H1 (cell line): ENCODE measurements around the gene EED. TPM values are rescaled to one million over a fixed set of nuclear protein-coding genes. Genes with fewer than 3 reads are reported as not detected.

ENCODE experiments used
- CTCF ChIA-PET: fragments of 300-600 bp; sonication (Branson Sonifier 250); formaldehyde crosslinking; loops from one replicate; lab custom pipeline; 2021; ENCODE audit not compliant: partially characterized antibody; lab: Charles Lee
- POLR2A ChIA-PET: fragments of 300-600 bp; sonication (Branson Sonifier 250); formaldehyde crosslinking; loops from one replicate; lab custom pipeline; 2021; ENCODE audit warnings: inconsistent platforms; ENCODE audit not compliant: partially characterized antibody; lab: Charles Lee
- DNase-seq, 2 experiments: peaks; one replicate each; pipeline versions ENCODE4 v3.0.0 to v3.0.0-alpha.2; 2010 to 2022; ENCODE audit warnings: low spot score in 2 of 2, low read depth in 1 of 2, mixed read lengths in 1 of 2
- FAIRE-seq: peaks from 2 replicates; lab custom pipeline; 2011; peaks lifted over from hg19 to GRCh38; lab: Jason Lieb, UNC
- H2AFZ ChIP-seq: 2 replicates; pipeline ENCODE4 v1.8.1; 2012; ENCODE audit warnings: low read length, inconsistent platforms
- H2AK5ac ChIP-seq: 2 replicates; pipeline ENCODE4 v1.6.1; 2013; ENCODE audit warnings: low read depth, low read length
- H2BK120ac ChIP-seq: replicated peaks from 2 replicates; pipeline ENCODE3; 2013; ENCODE audit warnings: low read depth, low read length, inconsistent platforms
- H2BK12ac ChIP-seq: 2 replicates; pipeline ENCODE4 v1.6.1; 2013; ENCODE audit warnings: low read depth, low read length
- H2BK15ac ChIP-seq: 2 replicates; pipeline ENCODE4 v1.6.1; 2013; ENCODE audit warnings: low read length
- H2BK20ac ChIP-seq: 2 replicates; pipeline ENCODE4 v1.6.1; 2013; ENCODE audit warnings: low read length
- H2BK5ac ChIP-seq: 2 replicates; pipeline ENCODE4 v1.6.1; 2013; ENCODE audit warnings: low read depth, low read length
- H3K14ac ChIP-seq: 2 replicates; pipeline ENCODE4 v1.6.1; 2013; ENCODE audit warnings: inconsistent platforms; ENCODE audit not compliant: insufficient read length
- H3K18ac ChIP-seq: 2 replicates; pipeline ENCODE4 v1.6.1; 2013; ENCODE audit warnings: low read length; ENCODE audit errors: extremely low read depth
- H3K23ac ChIP-seq: 2 replicates; pipeline ENCODE4 v1.6.1; 2013; ENCODE audit warnings: inconsistent platforms; ENCODE audit not compliant: insufficient read length
- H3K23me2 ChIP-seq: 2 replicates; pipeline ENCODE4 v1.6.1; 2013; ENCODE audit warnings: low read depth, low read length
- H3K27ac ChIP-seq: 2 replicates; pipeline ENCODE4 v1.6.1; 2011; ENCODE audit warnings: low read depth, low read length, inconsistent platforms
- H3K27me3 ChIP-seq, 4 experiments: replicated peaks in 1 of 4; 1 replicate in 1 of 4; 2 replicates in 3 of 4; pipeline versions ENCODE4 v1.6.1 to v1.8.1; 2011 to 2013; ENCODE audit warnings: low read length in 3 of 4, mild to moderate bottlenecking in 3 of 4, inconsistent platforms in 2 of 4, mixed read lengths in 2 of 4, moderate library complexity in 1 of 4; ENCODE audit not compliant: control insufficient read depth in 3 of 4, insufficient read depth in 3 of 4; ENCODE audit errors: extremely low read depth in 1 of 4
- H3K36me3 ChIP-seq, 4 experiments: 2 replicates each; pipeline versions ENCODE4 v1.6.1 to v1.8.1; 2011 to 2013; ENCODE audit warnings: mild to moderate bottlenecking in 4 of 4, low read length in 3 of 4, moderate library complexity in 2 of 4, control low read depth in 1 of 4, inconsistent platforms in 1 of 4; ENCODE audit not compliant: insufficient read depth in 4 of 4, control insufficient read depth in 2 of 4
- H3K4ac ChIP-seq: replicated peaks from 2 replicates; pipeline ENCODE3; 2013; ENCODE audit warnings: low read length, low read depth, mixed read lengths, inconsistent platforms; ENCODE audit not compliant: insufficient read length
- H3K4me1 ChIP-seq, 4 experiments: replicated peaks in 1 of 4; 1 replicate in 1 of 4; 2 replicates in 3 of 4; pipeline versions ENCODE4 v1.6.1 to v1.8.1; 2011 to 2013; ENCODE audit warnings: low read length in 3 of 4, inconsistent platforms in 2 of 4, mixed read lengths in 1 of 4; ENCODE audit not compliant: insufficient read depth in 4 of 4, control insufficient read depth in 3 of 4
- H3K4me2 ChIP-seq, 2 experiments: 2 replicates each; pipeline versions ENCODE4 v1.6.1 to v1.8.1; 2011 to 2013; ENCODE audit warnings: low read depth in 2 of 2, low read length in 2 of 2, control low read depth in 1 of 2, inconsistent platforms in 1 of 2, mild to moderate bottlenecking in 1 of 2; ENCODE audit not compliant: insufficient read depth in 1 of 2
- H3K4me3 ChIP-seq, 4 experiments: fragments of 200-600, 300-600 bp in 1 of 4; sonication (generic), shearing (Covaris generic), sonication (Bioruptor Twin) in 1 of 4; 2 replicates each; pipeline versions ENCODE4 v1.5.1 to v1.8.1; 2011 to 2016; ENCODE audit warnings: low read length in 4 of 4, low read depth in 3 of 4, control low read depth in 2 of 4, inconsistent platforms in 2 of 4, mild to moderate bottlenecking in 2 of 4, mixed read lengths in 1 of 4, moderate library complexity in 1 of 4; ENCODE audit not compliant: insufficient read depth in 2 of 4; ENCODE audit errors: extremely low read depth in 1 of 4
- H3K56ac ChIP-seq: replicated peaks from 2 replicates; pipeline ENCODE3; 2013; ENCODE audit warnings: low read depth, mild to moderate bottlenecking, mixed read lengths, low read length, inconsistent platforms; ENCODE audit not compliant: insufficient read length
- H3K79me1 ChIP-seq: 2 replicates; pipeline ENCODE4 v1.6.1; 2013; ENCODE audit warnings: low read depth, low read length, control low read depth
- H3K79me2 ChIP-seq, 2 experiments: 2 replicates each; pipeline versions ENCODE4 v1.6.1 to v1.8.1; 2012 to 2013; ENCODE audit warnings: low read length in 2 of 2, mild to moderate bottlenecking in 2 of 2, inconsistent platforms in 1 of 2; ENCODE audit not compliant: insufficient read depth in 2 of 2, control insufficient read depth in 1 of 2
- H3K9ac ChIP-seq, 4 experiments: replicated peaks in 1 of 4; 1 replicate in 1 of 4; 2 replicates in 3 of 4; pipeline versions ENCODE4 v1.6.1 to v1.8.1; 2011 to 2013; ENCODE audit warnings: low read depth in 3 of 4, low read length in 3 of 4, control low read depth in 2 of 4, mild to moderate bottlenecking in 2 of 4, moderate library complexity in 2 of 4, inconsistent platforms in 1 of 4; ENCODE audit errors: extremely low read depth in 1 of 4
- H3K9me3 ChIP-seq, 2 experiments: 2 replicates each; pipeline versions ENCODE4 v1.6.1 to v1.8.1; 2012 to 2013; ENCODE audit warnings: mild to moderate bottlenecking in 2 of 2, moderate library complexity in 2 of 2, control low read depth in 1 of 2, inconsistent platforms in 1 of 2, low read depth in 1 of 2, low read length in 1 of 2, mixed read lengths in 1 of 2; ENCODE audit not compliant: insufficient read depth in 2 of 2
- H4K20me1 ChIP-seq, 2 experiments: replicated peaks in 1 of 2; 2 replicates each; pipeline versions ENCODE3 to v1.8.1; 2011 to 2013; ENCODE audit warnings: inconsistent platforms in 2 of 2, low read length in 2 of 2, mild to moderate bottlenecking in 1 of 2; ENCODE audit not compliant: insufficient read depth in 2 of 2, control insufficient read depth in 1 of 2
- H4K5ac ChIP-seq: 2 replicates; pipeline ENCODE4 v1.6.1; 2013; ENCODE audit warnings: low read length, low read depth, mixed read lengths, inconsistent platforms; ENCODE audit not compliant: insufficient read length
- H4K8ac ChIP-seq: 2 replicates; pipeline ENCODE4 v1.8.0; 2013; ENCODE audit warnings: mild to moderate bottlenecking, moderate library complexity, low read length, inconsistent platforms; ENCODE audit not compliant: insufficient read depth; ENCODE audit errors: extremely low read depth
- H4K91ac ChIP-seq: replicated peaks from 2 replicates; pipeline ENCODE3; 2013; ENCODE audit warnings: low read length, mixed read lengths, inconsistent platforms; ENCODE audit not compliant: insufficient read length
- MAFK ChIP-seq: IDR thresholded peaks from 2 replicates; pipeline ENCODE4 v1.6.1; 2012; ENCODE audit warnings: low read depth, mild to moderate bottlenecking, improper control_type of control experiment, low read length
- WGBS, 2 experiments: shearing (Covaris generic) in 1 of 2; methylation state at CpG; one replicate each; pipeline versions ENCODE4 v1.1.6 to v1.1.7; 2013 to 2015; ENCODE audit warnings: low lambda C conversion rate in 2 of 2, mixed read lengths in 2 of 2, inconsistent platforms in 1 of 2, low coverage in 1 of 2, missing lambda C conversion rate in 1 of 2; ENCODE audit not compliant: insufficient replicate concordance in 2 of 2, insufficient coverage in 1 of 2, insufficient read length in 1 of 2; ENCODE audit errors: extremely low coverage in 1 of 2, missing lambda C conversion rate in 1 of 2; 5-methylcytosine and 5-hydroxymethylcytosine counted together
- polyA plus RNA-seq, 7 experiments: library from polyadenylated mRNA; depleted of rRNA in 3 of 7; stranded (reverse) in 5 of 7; unstranded in 2 of 7; fragments of >200 nt in 5 of 7; fragments of 200-250 nt in 2 of 7; gene quantifications; 1 replicate in 5 of 7; 2 replicates in 1 of 7; 4 replicates in 1 of 7; pipeline versions ENCODE4 v1.2.1 to v1.2.3, GENCODE V29; 2011 to 2013; ENCODE audit warnings: missing spikeins in 2 of 7, mixed read lengths in 2 of 7
- total RNA-seq: library from RNA; stranded (reverse); fragmentation: NEBNext Ultra II Directional; extraction: Animal tissue kit (Norgen Biotek cat#: 25700); gene quantifications from 2 replicates; pipeline ENCODE4 v1.2.1, GENCODE V29; 2021

The EED gene
- total and polyA plus RNA-seq, 2 of the 8 experiments (the other 6 are each of a cell fraction or from before 2014, with no cell fraction given), result 12.6 to 26.9 TPM

GRCh38 chr11:86313793-86314192 lies 69.2 kb downstream of the EED start:
- Histone ChIP-seq H4K20me1 (no peaks in the 10 kb centered on the region), H3K4me2 (no peak overlapping the region), H3K23me2 (no peaks in the 10 kb centered on the region), H4K8ac (no peak overlapping the region), H2BK20ac (no peak overlapping the region), H3K36me3 (peaks cover 0 to 2% (median under 1%) of the 10 kb centered on the region in 4 experiments; a peak in 2 of 8 replicates), H2AK5ac (no peak overlapping the region), H3K23ac (no peak overlapping the region), H3K4me3 (no peak overlapping the region), H2BK120ac (no peak overlapping the region), H3K9me3 (no peaks in the 10 kb centered on the region), H3K56ac (no peak overlapping the region), H4K5ac (no peak overlapping the region), H2AFZ (no peak overlapping the region), H2BK15ac (no peak overlapping the region), H3K27ac (no peak overlapping the region), H2BK5ac (no peak overlapping the region), H3K18ac (no peak overlapping the region), H3K79me2 (peaks cover 0 to 11% of the 10 kb centered on the region in 2 experiments; a peak in 2 of 4 replicates), H3K27me3 (no peaks in the 10 kb centered on the region), H3K79me1 (0 out of 2 replicates have a peak, but pooled peaks cover 2% of the 10 kb centered on the region), H3K9ac (no peak overlapping the region), H3K4me1 (no peaks in the 10 kb centered on the region), H3K4ac (no peak overlapping the region), H3K14ac (no peak overlapping the region), H2BK12ac (no peak overlapping the region), H4K91ac (no peak overlapping the region)
- no peak for FAIRE-seq
- ChIA-PET CTCF (interaction anchor here (1.5 kb wide), 1 partner anchor 105 kb away, joined by 3 read pairs; no protein-coding TSS in a partner anchor), POLR2A (interaction anchor here (1.3 kb wide), 1 partner anchor 11 kb away, joined by 7 read pairs; no protein-coding TSS in a partner anchor)
- WGBS, 2 experiments, result 83% methylated on average over 2 of the region's 2 CpGs; no CpG with 5 or more reads in 1 of the 2 experiments
- no peak for TF ChIP-seq MAFK
- DNase-seq, result no peak
